HepG2 (cell line): ENCODE data around the gene AFDN. TPM values are rescaled to one million over a fixed set of nuclear protein-coding genes. Genes with fewer than 3 reads are reported as not detected.
A peak's percentile ranks its signal among the peaks of the same experiment; 100 is the strongest.

Experiments
- ADNP ChIP-seq: sonication (generic); formaldehyde crosslinking; IDR thresholded peaks from 2 replicates; pipeline ENCODE4 v1.4.0; 2020; ENCODE audit warnings: missing genetic modification reagents
- ARID2 ChIP-seq: sonication (generic); formaldehyde crosslinking; IDR thresholded peaks from 2 replicates; pipeline ENCODE4 v1.8.1; 2022; ENCODE audit warnings: mild to moderate bottlenecking, missing genetic modification reagents, borderline replicate concordance
- BHLHE40 ChIP-seq: IDR thresholded peaks from 2 replicates; pipeline ENCODE4 v1.6.1; 2011; ENCODE audit warnings: low read length, improper control_type of control experiment
- FOXO1 ChIP-seq: sonication (generic); formaldehyde crosslinking; IDR thresholded peaks from 2 replicates; pipeline ENCODE4 v1.4.0; 2020; ENCODE audit warnings: missing genetic modification reagents
- HIC2 ChIP-seq: sonication (generic); formaldehyde crosslinking; IDR thresholded peaks from 2 replicates; pipeline ENCODE4 v1.9.0; 2022; ENCODE audit warnings: low read depth, missing genetic modification reagents
- LCORL ChIP-seq, 2 experiments: fragments of 450-650 bp in 1 of 2; sonication (generic) in 1 of 2; formaldehyde crosslinking in 1 of 2; IDR thresholded peaks; 2 replicates each; pipeline versions ENCODE4 v1.5.0 to v1.6.1; 2017 to 2020; ENCODE audit warnings: antibody characterized with exemption in 1 of 2, missing genetic modification reagents in 1 of 2
- NONO ChIP-seq, 2 experiments: fragments of 450-650 bp in 1 of 2; sonication (generic) in 1 of 2; formaldehyde crosslinking in 1 of 2; IDR thresholded peaks in 1 of 2; conservative IDR thresholded peaks in 1 of 2; 2 replicates each; pipeline versions ENCODE4 v1.6.1 to v1.8.0; 2017 to 2022; ENCODE audit warnings: mild to moderate bottlenecking in 1 of 2, missing genetic modification reagents in 1 of 2, moderate library complexity in 1 of 2
- NPAS2 ChIP-seq: sonication (generic); formaldehyde crosslinking; IDR thresholded peaks from 2 replicates; pipeline ENCODE4 v1.8.0; 2022; ENCODE audit warnings: mild to moderate bottlenecking, missing genetic modification reagents, borderline replicate concordance
- PAWR ChIP-seq: sonication (generic); formaldehyde crosslinking; IDR thresholded peaks from 2 replicates; pipeline ENCODE4 v1.4.0; 2020; ENCODE audit warnings: missing genetic modification reagents, mild to moderate bottlenecking, borderline replicate concordance
- PRDM15 ChIP-seq: sonication (generic); formaldehyde crosslinking; IDR thresholded peaks from 2 replicates; pipeline ENCODE4 v1.4.0; 2020; ENCODE audit warnings: missing genetic modification reagents
- SP140L ChIP-seq: sonication (generic); formaldehyde crosslinking; IDR thresholded peaks from 2 replicates; pipeline ENCODE4 v1.4.0; 2020; ENCODE audit warnings: missing genetic modification reagents, borderline replicate concordance
- TFE3 ChIP-seq: IDR thresholded peaks from 2 replicates; pipeline ENCODE4 v1.6.1; 2016
- ZC3H4 ChIP-seq: sonication (generic); formaldehyde crosslinking; IDR thresholded peaks from 2 replicates; pipeline ENCODE4 v1.4.0; 2020; ENCODE audit warnings: missing genetic modification reagents, borderline replicate concordance
- ZNF253 ChIP-seq: sonication (generic); formaldehyde crosslinking; IDR thresholded peaks from 2 replicates; pipeline ENCODE4 v1.8.0; 2022; ENCODE audit warnings: mild to moderate bottlenecking, missing genetic modification reagents, borderline replicate concordance
- ZNF263 ChIP-seq: sonication (generic); formaldehyde crosslinking; IDR thresholded peaks from 2 replicates; pipeline ENCODE4 v1.4.0; 2020; ENCODE audit warnings: missing genetic modification reagents
- ZNF274 ChIP-seq: sonication (generic); formaldehyde crosslinking; IDR thresholded peaks from 2 replicates; pipeline ENCODE4 v1.5.1; 2020; ENCODE audit warnings: mild to moderate bottlenecking, missing genetic modification reagents
- ZNF775 ChIP-seq: sonication (generic); formaldehyde crosslinking; IDR thresholded peaks from 2 replicates; pipeline ENCODE4 v1.4.0; 2020; ENCODE audit warnings: missing genetic modification reagents, mild to moderate bottlenecking, moderate library complexity, borderline replicate concordance
- ZZZ3 ChIP-seq: sonication (generic); formaldehyde crosslinking; IDR thresholded peaks from 2 replicates; pipeline ENCODE4 v1.4.0; 2020; ENCODE audit warnings: missing genetic modification reagents, mild to moderate bottlenecking, borderline replicate concordance
- polyA plus RNA-seq, 8 experiments: library from polyadenylated mRNA; depleted of rRNA in 3 of 8; stranded (reverse) in 7 of 8; unstranded in 1 of 8; fragments of >200 nt; fragmentation: Illumina TruSeq in 4 of 8; extraction: Trizol in 4 of 8; gene quantifications; 2 replicates each; pipeline versions ENCODE4 v1.2.1 to v1.2.3, GENCODE V29; 2011 to 2016; ENCODE audit warnings: low read depth in 4 of 8, missing spikeins in 1 of 8, mixed read lengths in 1 of 8; ENCODE audit not compliant: insufficient read depth in 1 of 8
- total RNA-seq, 5 experiments: library from RNA; depleted of rRNA; stranded (reverse); fragments of >200 nt; fragmentation: Illumina TruSeq; extraction: Trizol; gene quantifications; 2 replicates each; pipeline ENCODE4 v1.2.3, GENCODE V29; 2016; ENCODE audit warnings: low read depth in 1 of 5

The AFDN gene
- total and polyA plus RNA-seq, 2 of the 13 experiments (the other 11 are each of a cell fraction or from before 2014, with no cell fraction given), result 136 to 151 TPM

- TF ChIP-seq PAWR (CRISPR knock-in tag), result no peak
- no peak for TF ChIP-seq ZC3H4 (CRISPR knock-in tag)
- no peak for TF ChIP-seq ARID2
- no peak for TF ChIP-seq SP140L (CRISPR knock-in tag)
- no peak for TF ChIP-seq NONO (IDR thresholded peaks at IDR 0.05)
- TF ChIP-seq NONO (CRISPR knock-in tag; conservative IDR thresholded peaks at IDR 0.05), result peak; percentile 58; the same call in 1 of the 2 replicates
- no peak; the same call in 1 of the 2 replicates for TF ChIP-seq FOXO1
- no peak for TF ChIP-seq NPAS2
- no peak for TF ChIP-seq TFE3 (CRISPR knock-in tag)
- no peak for TF ChIP-seq BHLHE40
- TF ChIP-seq HIC2, result no peak
- TF ChIP-seq PRDM15 (CRISPR knock-in tag), result 0 out of 2 replicates have a peak, but pooled peaks have one; percentile 20
- TF ChIP-seq ZNF274 (CRISPR knock-in tag), result peak; percentile 44; the same call in 1 of the 2 replicates
- no peak for TF ChIP-seq ADNP (CRISPR knock-in tag)
- TF ChIP-seq LCORL (IDR thresholded peaks at IDR 0.05), result no peak
- peak; percentile 14; the same call in 1 of the 2 replicates for TF ChIP-seq LCORL (CRISPR knock-in tag; IDR thresholded peaks at IDR 0.05)
- no peak for TF ChIP-seq ZZZ3 (CRISPR knock-in tag)
- TF ChIP-seq ZNF775 (CRISPR knock-in tag), result no peak
- TF ChIP-seq ZNF263 (CRISPR knock-in tag), result no peak
- TF ChIP-seq ZNF253 (CRISPR knock-in tag), result no peak
Measured at GRCh38 chr6:167827583-167828324, 1.0 kb downstream of the AFDN start (continued).
